ENCODE data around the gene SLC26A8. TPM values are rescaled to one million over a fixed set of nuclear protein-coding genes. Genes with fewer than 3 reads are reported as not detected.
"Not testable (repeated sequence)": the region's sequence is repeated elsewhere in the genome, so short reads cannot be mapped to it uniquely, and the experiment has no call there.

Gene SLC26A8
- total RNA-seq, 1 donor from 2014 or later, result 0.05 TPM

DNA sequence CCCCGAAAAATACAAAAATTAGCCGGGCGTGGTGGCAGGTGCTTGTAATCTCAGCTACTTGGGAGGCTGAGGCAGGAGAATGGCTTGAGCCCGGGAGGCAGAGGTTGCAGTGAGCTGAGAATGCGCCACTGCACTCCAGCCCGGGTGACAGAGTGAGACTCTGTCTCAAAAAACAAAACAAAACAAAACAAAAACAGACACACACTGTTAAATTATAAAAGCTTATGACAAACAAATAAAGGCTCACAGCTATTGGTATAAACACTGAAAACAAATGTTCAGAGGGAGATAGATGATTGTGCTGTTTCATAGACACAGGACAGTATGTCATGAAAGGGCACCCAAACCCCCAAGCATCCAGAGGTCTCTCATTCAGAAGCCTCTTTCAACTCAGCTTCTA is 107.5 kb downstream of the SLC26A8 start:
- DNase-seq (ENCODE audit: low read depth), result not testable (repeated sequence)

DNA sequence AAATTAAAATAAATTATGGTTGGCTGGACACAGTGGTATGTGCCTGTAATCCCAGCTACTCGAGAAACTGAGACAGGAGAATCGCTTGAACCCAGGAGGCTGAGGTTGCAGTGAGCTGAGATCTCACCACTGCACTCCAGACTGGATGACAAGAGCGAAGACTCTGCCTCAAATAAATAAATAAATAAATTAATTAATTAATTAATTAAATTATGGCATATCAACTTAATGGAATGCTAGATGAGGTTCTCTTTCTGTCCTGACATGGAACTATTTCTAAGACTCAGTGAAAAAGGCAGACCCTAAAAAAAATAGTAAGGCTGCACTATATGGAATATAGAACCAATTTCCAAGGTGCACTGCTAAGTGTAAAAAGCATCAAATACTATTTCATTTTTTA is 108.4 kb downstream of the SLC26A8 start:
- no peak for DNase-seq (ENCODE audit: low read depth)

DNA sequence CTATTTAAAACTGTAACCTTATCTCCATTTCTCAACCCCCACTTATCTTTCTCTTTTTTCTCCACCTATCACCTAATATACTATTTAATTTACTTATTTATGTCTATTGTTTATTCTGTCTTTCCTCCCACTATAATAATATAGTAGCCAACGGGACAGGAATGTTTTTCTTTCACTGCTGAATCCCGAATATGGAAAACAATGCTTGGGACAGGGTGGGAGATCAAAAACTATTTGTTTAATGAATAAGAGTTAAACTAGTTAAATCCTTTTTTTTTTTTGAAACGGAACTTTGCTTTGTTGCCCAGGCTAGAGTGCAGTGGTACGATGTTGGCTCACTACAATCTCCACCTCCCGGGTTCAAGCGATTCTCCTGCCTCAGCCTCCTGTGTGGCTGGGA is 109.9 kb downstream of the SLC26A8 start:
- DNase-seq (ENCODE audit: low read depth), result no peak

DNA sequence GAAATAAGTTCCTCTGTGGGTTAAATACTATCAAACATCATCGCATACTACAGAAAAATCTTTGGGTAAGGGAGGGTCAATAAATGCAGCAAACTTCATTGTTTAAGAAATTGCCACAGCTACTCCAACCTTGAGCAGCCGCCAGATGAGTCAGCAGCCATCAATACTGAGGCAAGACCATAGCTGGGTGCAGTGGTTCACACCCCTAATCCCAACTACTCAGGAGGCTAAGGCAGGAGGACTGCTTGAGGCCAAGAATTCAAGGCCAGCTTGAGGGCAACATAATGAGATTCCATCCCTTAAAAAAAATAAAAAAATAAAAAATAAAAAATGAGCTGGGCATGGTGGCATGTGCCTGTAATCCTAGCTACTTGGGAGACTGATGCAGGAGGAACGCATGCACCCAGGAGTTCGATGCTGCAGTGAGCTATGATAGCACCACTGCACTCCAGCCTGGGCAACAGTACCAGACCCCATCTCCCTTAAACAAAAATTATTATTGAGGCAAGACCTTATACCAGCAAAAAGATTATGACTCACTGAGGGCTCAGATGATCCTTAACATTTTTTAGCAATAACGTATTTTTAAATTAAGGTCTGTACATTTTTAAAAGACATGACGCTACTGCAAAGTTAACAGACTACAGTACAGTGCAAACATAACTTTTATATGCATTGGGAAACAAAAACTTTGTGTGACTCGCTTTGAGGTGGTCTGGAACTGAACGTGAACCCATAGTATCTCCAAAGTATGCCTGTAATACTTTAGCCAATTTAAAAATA is 112.4 kb downstream of the SLC26A8 start:
- DNase-seq (ENCODE audit: low read depth), result no peak

DNA sequence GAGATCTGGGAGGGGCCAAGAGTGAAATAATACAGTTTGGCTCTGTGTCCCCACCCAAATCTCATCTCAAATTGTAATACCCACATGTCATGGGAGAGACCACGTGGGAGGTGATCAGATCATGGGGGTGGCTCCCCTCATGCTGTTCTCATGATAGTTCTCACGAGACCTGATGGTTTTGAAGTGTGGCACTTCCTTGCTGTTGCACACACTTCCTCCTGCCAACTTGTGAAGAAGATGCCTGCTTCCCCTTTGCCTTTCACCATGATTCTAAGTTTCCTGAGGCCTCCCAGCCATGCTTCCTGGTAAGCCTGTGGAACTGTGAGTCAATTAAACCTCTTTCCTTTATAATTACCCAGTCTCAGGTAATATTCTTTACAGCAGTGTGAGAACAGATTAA is 114.9 kb downstream of the SLC26A8 start:
- DNase-seq (ENCODE audit: low read depth), result not testable (repeated sequence)

DNA sequence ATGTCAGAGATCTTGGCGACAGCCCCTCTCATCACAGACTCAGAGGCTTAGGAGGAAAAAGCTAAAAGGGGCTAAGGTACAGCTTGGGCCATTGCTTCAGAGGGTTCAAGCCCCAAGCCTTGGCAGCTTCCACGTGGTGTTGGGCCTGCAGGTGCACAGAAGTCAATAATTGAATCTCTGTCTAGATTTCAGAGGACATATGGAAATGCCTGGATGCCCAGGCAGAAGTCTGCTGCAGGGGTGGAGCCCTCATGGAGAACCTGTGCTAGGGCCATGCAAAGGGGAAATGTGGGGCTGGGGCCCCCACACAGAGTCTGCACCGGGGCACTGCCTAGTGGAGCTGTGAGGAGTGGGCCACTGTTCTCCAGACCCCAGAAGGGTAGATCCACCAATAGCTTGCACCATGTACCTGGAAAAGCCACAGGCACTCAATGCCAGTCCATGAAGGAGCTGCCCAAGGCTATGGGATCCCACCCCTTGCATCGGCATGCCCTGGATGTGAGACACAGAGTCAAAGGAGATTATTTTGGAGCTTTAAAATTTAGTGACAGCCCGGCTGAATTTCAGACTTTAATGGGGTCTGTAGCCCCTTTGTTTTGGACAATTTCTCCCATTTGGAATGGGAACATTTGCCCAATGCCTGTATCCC is 115.6 kb downstream of the SLC26A8 start:
- not testable (repeated sequence) for DNase-seq (ENCODE audit: low read depth)

DNA sequence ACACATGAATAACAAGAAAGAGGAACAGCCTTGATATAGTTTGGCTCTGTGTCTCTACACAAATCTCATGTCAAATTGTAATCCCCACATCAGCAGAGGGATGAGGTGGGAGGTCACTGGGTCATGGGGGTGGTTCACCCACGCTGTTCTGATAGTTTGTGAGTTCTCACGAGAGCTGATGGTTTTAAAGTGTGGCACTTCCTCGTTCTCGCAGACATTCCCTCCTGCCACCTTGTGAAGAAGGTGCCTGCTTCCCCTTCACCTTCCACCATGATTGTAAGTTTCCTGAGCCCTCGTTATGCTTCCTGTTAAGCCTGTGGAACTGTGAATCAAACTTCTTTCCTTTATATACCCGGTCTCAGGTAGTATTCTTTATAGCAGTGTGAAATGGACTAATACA is 116.7 kb downstream of the SLC26A8 start:
- no peak for DNase-seq (ENCODE audit: low read depth)

DNA sequence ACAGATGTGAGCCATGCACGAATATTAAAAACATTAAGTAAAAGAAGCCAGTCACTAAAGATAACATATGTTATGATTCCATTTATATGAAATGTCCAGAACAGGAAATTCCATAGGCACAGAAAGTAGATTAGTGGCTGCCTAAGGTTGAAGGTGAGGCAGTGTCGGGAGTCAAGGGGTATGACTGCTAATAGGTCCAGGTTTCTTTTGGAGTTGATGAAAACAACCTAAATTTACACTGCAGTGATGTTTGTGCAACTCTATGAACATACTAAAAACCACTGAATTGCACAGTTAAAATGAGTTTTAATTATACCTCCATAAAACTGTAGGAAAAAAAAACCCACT is 118.0 kb downstream of the SLC26A8 start:
- DNase-seq (ENCODE audit: low read depth), result no peak

DNA sequence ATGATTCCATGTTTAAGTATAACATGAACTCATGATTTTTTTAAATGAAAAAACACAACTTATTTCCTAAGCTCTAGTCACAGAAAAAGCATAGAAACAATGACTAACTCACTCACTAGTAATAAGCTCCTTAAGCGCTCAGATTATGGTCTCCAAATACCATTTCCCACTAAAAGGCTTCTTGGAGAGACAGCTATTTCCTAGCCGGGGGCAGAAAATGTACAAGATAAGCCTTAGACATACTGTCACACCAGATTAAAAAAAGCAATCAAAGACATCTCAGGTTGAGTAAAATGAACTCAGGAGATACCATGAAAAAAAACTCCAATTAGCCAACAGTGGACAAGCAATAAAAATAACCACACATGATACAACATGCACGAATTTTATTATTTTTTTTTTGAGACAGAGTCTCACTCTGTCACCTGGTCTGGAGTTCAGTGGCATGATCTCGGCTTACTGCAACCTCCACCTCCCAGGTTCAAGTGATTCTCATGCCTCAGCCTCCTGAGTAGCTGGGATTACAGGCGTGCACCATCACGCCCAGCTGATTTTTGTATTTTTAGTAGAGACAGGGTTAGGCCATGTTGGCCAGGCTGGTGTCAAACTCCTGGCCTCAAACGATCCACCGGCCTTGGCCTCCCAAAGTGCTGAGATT is 118.5 kb downstream of the SLC26A8 start:
- no peak for DNase-seq (ENCODE audit: low read depth)

DNA sequence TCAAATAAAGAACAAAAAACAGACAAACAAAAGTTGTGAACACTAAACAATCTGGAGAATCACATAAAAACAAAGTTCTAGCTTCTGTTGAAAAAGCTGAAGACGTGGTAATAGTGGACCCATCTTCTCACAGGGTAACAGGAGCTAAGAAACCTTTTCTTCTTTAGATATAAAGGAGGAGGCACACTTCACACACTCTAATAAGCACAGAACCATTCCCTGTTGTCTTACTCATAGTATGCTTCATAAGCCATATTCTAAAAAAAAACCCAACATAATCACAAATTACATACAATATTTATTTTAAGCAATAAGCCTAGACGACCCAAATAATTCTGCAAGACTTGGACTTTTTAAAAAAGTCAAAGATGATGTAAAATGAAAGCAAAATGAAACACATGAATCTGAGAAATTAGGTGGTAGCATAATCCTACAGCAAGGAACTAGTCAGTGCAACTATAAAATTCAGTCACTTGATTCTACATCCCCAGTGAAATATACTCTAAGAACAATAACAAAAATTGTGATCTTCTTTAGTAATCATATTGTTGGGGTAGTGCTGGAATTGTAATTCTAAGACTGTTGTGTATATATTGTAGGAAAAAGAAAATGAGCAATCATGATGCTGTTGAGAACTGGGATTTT is 119.2 kb downstream of the SLC26A8 start:
- no peak for DNase-seq (ENCODE audit: low read depth)

DNA sequence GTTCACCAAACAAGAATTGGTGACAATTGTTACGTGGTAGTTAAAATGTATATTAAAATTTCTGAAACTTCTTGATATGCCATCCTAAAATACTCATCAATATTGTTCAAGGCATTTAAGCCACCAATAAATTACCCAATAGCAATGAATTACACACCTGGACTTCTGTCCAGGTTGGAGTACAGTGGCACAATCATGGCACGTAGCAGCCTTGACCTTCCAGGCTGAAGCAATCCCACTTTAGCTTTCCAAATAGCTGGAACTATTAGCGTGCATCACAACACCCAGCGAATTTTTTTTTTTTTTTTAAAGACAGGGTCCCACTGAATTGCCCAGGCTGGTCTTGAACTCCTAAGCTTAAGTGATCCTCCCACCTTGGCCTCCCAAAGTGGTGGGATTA is 120.8 kb downstream of the SLC26A8 start:
- DNase-seq (ENCODE audit: low read depth), result no peak

DNA sequence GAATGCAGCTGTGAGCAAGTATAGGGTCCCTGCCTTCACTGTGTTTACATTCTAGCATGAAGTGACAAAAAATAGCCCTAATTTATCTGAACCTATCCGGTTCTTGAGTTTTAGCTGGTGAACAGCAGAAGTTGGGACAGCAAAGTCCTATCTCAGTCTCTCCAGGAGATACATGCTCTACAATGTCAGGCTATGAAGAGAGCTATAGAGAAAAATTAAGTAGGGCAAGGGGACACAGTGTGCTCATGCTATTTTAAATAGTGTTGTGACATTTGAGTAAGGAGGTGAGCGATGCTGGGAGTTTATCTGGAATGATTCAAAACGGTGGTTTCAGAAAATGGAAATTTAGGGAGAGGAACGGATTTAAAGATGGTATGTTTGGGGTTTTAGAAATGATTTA is 124.0 kb downstream of the SLC26A8 start:
- no peak for DNase-seq (ENCODE audit: low read depth)

DNA sequence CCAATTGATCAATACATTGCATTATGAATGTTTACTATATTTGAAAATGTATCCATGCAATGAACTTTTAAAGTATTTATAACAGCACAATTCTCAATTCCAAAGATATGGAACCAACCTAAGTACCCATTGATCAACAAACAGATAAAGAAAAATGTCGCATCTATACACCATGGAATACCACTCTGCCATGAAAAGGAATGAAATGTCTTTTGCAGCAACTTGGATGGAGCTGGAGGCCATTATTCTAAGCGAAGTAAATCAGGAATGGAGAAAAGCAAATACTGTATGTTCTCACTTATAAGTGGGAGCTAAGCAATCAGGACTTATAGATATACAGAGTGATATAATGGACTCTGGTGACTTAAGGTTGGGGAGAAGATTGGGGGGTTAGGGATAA is 126.4 kb downstream of the SLC26A8 start:
- DNase-seq (ENCODE audit: low read depth), result no peak

DNA sequence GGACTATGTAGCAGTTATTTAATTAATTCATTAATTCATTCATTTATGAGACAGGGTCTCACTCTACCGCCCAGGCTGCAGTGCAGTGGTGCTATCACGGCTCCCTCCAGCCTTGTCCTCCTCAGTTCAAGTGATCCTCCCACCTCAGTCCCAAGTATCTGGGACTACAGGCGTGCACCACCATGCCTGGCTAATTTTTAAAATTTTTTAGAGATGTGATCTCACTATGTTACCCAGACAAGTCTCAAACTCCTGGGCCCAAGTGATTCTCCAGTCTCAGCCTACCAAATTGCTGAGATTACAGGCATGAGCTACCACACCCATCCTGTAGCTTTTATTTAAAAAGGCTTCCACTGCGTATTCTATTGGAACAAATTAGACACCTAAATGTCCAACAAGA is 127.0 kb downstream of the SLC26A8 start:
- DNase-seq (ENCODE audit: low read depth), result no peak

DNA sequence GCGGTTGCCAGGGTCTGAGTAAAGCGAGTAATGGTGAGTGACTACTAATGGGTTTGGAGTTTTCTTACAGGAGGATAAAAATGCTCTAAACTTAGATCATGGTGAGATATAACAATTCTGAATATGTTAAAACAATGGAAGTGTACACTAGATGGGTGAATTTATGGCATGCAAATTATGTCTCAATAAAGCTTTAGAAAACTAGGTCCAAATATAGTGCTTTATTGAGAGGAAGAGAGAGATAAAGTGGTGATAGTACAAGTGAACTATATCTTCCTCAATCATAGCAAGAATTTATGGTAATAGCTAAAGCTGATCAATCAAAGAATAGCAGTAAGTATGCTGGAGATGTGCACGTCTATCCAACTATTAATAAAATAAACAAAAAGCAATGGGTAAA is 127.4 kb downstream of the SLC26A8 start:
- DNase-seq (ENCODE audit: low read depth), result no peak

DNA sequence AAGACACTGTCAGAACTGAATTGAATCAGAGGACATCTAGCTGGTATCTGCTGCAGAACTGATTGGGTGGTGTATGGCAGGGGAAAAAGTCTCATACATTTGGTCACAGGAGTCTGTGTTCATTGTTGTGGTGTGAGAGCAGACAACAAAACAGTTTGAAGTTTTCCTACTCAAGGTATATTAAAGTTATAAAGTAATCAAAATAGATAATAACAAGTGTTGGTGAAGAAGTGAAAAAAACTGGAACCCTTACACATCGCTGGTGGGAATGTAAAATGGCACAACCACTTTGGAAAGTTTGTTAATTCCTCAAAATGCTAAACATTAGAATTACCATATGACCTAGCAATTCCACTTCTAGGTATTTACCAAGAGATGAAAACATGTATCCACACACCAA is 128.2 kb downstream of the SLC26A8 start:
- no peak for DNase-seq (ENCODE audit: low read depth)

DNA sequence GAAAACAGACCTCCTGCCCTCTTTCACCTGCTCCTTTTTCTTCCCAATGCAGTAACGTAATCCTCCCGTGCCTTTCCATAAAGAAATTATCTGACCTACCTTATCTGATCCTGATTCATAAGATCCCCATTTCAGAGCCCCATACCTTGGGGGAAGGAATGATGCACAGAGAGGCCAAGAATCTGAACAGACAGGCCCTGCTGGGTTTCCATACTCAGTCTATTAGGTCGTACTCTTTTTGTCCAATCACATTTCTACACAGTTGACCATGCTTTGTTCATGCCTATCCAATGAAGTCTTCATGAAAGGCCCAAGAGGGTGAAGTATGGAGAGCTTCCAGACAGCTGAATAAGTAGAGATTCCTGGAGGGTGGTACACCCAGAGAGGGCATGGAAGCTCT is 128.9 kb downstream of the SLC26A8 start:
- no peak for DNase-seq (ENCODE audit: low read depth)

DNA sequence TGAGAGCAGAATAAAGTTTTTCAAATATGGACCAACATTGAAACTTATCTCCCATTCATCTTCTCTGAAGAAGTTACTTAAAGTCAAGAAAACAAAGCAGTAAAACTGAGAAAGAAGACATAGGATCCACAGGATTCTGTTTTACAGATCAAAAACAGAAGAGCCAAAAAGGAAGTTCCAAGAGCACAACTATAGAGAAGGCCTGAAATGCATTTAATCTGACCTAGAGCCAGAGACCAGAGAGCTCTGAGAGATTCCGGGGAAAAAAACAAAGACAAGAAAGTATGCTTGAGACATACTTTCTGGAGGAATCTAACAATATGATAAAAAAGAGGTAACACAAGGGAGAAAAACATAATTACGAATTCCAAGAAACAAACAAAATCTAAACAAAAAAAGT is 129.7 kb downstream of the SLC26A8 start:
- DNase-seq (ENCODE audit: low read depth), result no peak
